Right lobe of liver (tissue), 6 donors: ENCODE data around the gene KRT33A. TPM values are rescaled to one million over a fixed set of nuclear protein-coding genes. Genes with fewer than 3 reads are reported as not detected.

Source experiments
- ATAC-seq, 4 donors: fragments of 200-7000 bp; cut with Tn5 transposase; one replicate each; pipeline ENCODE4 v1.9.1; 2020; ENCODE audit warnings: mild to moderate bottlenecking in 4 of 4, moderate library complexity in 4 of 4
- DNase-seq, 3 donors: peaks; one replicate each; pipeline ENCODE4 v3.0.0-alpha.2; 2020
- H3K27ac ChIP-seq, 3 donors: fragments of 200-600 bp; one replicate each; pipeline ENCODE4 v1.8.0; 2022
- H3K27me3 ChIP-seq, 2 donors: fragments of 200-600 bp; one replicate each; pipeline ENCODE4 v1.8.0; 2022
- H3K36me3 ChIP-seq, 4 donors: fragments of 200-600 bp; sonication (generic) in 1 of 4; one replicate each; pipeline versions ENCODE4 v1.5.1 to v1.8.0; 2017 to 2022; ENCODE audit warnings: control low read depth in 1 of 4
- H3K4me1 ChIP-seq, 4 donors: fragments of 200-600 bp; sonication (generic) in 1 of 4; one replicate each; pipeline versions ENCODE4 v1.5.1 to v1.8.0; 2017 to 2022; ENCODE audit warnings: control low read depth in 1 of 4
- H3K4me3 ChIP-seq, 3 donors: fragments of 200-600 bp; one replicate each; pipeline ENCODE4 v1.8.0; 2022
- H3K9me3 ChIP-seq, 4 donors: fragments of 200-600 bp; sonication (generic) in 1 of 4; one replicate each; pipeline versions ENCODE4 v1.5.1 to v1.8.0; 2017 to 2022; ENCODE audit warnings: control low read depth in 1 of 4
- POLR2A ChIP-seq: fragments of 450-650 bp; IDR thresholded peaks from one replicate; pipeline ENCODE4 v1.6.1; 2017; ENCODE audit warnings: antibody characterized with exemption, mild to moderate bottlenecking
- WGBS: methylation state at CpG from one replicate; pipeline ENCODE4 v1.1.6; 2018; ENCODE audit warnings: low coverage, low lambda C conversion rate; ENCODE audit not compliant: insufficient coverage; ENCODE audit errors: missing lambda C conversion rate; 5-methylcytosine and 5-hydroxymethylcytosine counted together
- intact Hi-C, 2 donors: fragments of 100-400 bp; cut with DNase I; formaldehyde crosslinking; loops; one replicate each; pipeline versions ENCODE4 v1.11.2 to v1.14.1; 2022
- total RNA-seq, 6 experiments: library from RNA; depleted of rRNA in 2 of 6; stranded (reverse); fragments of >200 nt in 2 of 6; fragmentation: NEBNext Ultra II Directional in 3 of 6; extraction: Animal tissue kit (Norgen Biotek cat#: 25700) in 3 of 6; gene quantifications; one replicate each; pipeline versions ENCODE4 v1.1.0 to v1.2.4, GENCODE V29; 2016 to 2023
- TF ChIP-seq, protein P1 (sequence below), 4 donors: fragments of 200-600 bp in 3 of 4; fragments of 450-650 bp in 1 of 4; IDR thresholded peaks; one replicate each; pipeline versions ENCODE4 v1.5.1 to v1.8.0; 2016 to 2022; ENCODE audit warnings: antibody characterized with exemption in 4 of 4, mild to moderate bottlenecking in 2 of 4
- donor health status: DM: no; HTN: yes; CAD: no.
- donor health status: DM: no; HTN: no; CAD: no.
- donor health status: DM: no; HTN: no; CAD: no.
- donor health status: DM: no; HTN: yes; CAD: no.
- donor health status: DM: no; HTN: yes; CAD: no.

Gene KRT33A
- total RNA-seq, 6 experiments from 2014 or later, result not detected

- intact Hi-C loops, result no loop called here
- no peak for DNase-seq
- Histone ChIP-seq H3K27ac (no peak overlapping the region), H3K27me3 (no peaks in the 10 kb centered on the region), H3K36me3 (no peaks in the 10 kb centered on the region), H3K9me3 (no peaks in the 10 kb centered on the region), H3K4me3 (no peak overlapping the region), H3K4me1 (no peaks in the 10 kb centered on the region)
- no peak for ATAC-seq
- WGBS, result 71% methylated on average over 1 of the region's 3 CpGs
- TF ChIP-seq, protein P1, sequence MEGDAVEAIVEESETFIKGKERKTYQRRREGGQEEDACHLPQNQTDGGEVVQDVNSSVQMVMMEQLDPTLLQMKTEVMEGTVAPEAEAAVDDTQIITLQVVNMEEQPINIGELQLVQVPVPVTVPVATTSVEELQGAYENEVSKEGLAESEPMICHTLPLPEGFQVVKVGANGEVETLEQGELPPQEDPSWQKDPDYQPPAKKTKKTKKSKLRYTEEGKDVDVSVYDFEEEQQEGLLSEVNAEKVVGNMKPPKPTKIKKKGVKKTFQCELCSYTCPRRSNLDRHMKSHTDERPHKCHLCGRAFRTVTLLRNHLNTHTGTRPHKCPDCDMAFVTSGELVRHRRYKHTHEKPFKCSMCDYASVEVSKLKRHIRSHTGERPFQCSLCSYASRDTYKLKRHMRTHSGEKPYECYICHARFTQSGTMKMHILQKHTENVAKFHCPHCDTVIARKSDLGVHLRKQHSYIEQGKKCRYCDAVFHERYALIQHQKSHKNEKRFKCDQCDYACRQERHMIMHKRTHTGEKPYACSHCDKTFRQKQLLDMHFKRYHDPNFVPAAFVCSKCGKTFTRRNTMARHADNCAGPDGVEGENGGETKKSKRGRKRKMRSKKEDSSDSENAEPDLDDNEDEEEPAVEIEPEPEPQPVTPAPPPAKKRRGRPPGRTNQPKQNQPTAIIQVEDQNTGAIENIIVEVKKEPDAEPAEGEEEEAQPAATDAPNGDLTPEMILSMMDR (IDR thresholded peaks at IDR 0.05), result no peak
- TF ChIP-seq POLR2A, result no peak
Observed at GRCh38 chr17:41345992-41346391, 4.6 kb downstream of the KRT33A start.

DNA sequence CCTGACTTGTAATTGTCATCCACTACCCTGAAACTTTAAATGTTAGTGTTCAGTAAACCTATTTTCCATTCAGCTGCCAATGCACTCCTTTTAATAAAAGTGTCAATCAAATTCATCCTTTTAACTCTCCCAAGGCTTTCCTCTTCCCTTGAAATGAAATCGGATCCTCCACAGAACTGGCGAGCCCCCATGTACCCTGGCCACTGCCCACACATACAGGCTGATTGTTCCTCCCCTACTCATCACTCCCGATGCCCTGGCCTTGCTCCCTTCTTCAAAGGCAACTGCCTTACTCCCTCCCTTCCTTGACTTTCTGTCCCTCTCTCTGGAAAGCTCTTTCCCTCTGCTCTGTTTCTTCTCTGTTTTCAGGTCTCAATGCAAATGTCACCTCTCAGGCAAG is 7.6 kb downstream of the KRT33A start:
- WGBS, result 52% methylated on average over 3 of the region's 3 CpGs
- Histone ChIP-seq H3K4me1 (no peaks in the 10 kb centered on the region), H3K27ac (no peak overlapping the region), H3K27me3 (no peaks in the 10 kb centered on the region), H3K36me3 (no peaks in the 10 kb centered on the region), H3K9me3 (no peaks in the 10 kb centered on the region), H3K4me3 (no peak overlapping the region)
- ATAC-seq (no peak), DNase-seq (no peak)
- intact Hi-C loops, result no loop called here
- TF ChIP-seq POLR2A, result no peak
- TF ChIP-seq, protein P1 (IDR thresholded peaks at IDR 0.05), result no peak

GRCh38 chr17:41340934-41341861 is 9.4 kb downstream of the KRT33A start:
- ATAC-seq (no peak), DNase-seq (no peak)
- intact Hi-C loops, result no loop called here
- WGBS, result 43% methylated on average over 7 of the region's 7 CpGs
- Histone ChIP-seq H3K27ac (no peak overlapping the region), H3K27me3 (no peaks in the 10 kb centered on the region), H3K36me3 (no peaks in the 10 kb centered on the region), H3K9me3 (no peaks in the 10 kb centered on the region), H3K4me3 (no peak overlapping the region), H3K4me1 (no peaks in the 10 kb centered on the region)
- TF ChIP-seq, protein P1 (IDR thresholded peaks at IDR 0.05), result no peak
- TF ChIP-seq POLR2A, result no peak

- 29% methylated on average over 3 of the region's 3 CpGs for WGBS
- ATAC-seq, result no peak
- intact Hi-C loops, result no loop called here
Observed at GRCh38 chr17:41340494-41340893, 10.1 kb downstream of the KRT33A start.

More at GRCh38 chr17:41340494-41340893, 10.1 kb downstream of the KRT33A start:
- H3K27ac ChIP-seq, result no peak overlapping the region
- H3K36me3 ChIP-seq, result no peaks in the 10 kb centered on the region
- DNase-seq, result no peak
- no peaks in the 10 kb centered on the region for H3K9me3 ChIP-seq
- TF ChIP-seq POLR2A, result no peak
- TF ChIP-seq, protein P1 (IDR thresholded peaks at IDR 0.05), result no peak
- H3K4me3 ChIP-seq, result no peak overlapping the region
- H3K4me1 ChIP-seq, result no peaks in the 10 kb centered on the region
- no peaks in the 10 kb centered on the region for H3K27me3 ChIP-seq
